OCI-LY7 (cell line): ENCODE data around the gene ZGPAT.

Experiments used
- EZH2phosphoT487 ChIP-seq: fragments of 200-600 bp; sonication (generic); IDR thresholded peaks from 2 replicates; pipeline ENCODE4 v1.6.1; 2018; ENCODE audit warnings: low read depth, borderline replicate concordance, mild to moderate bottlenecking, mixed run types, antibody characterized with exemption, low read length, moderate library complexity, mixed read lengths
- TF ChIP-seq, protein P1 (sequence below): fragments of 200-600 bp; sonication (generic); conservative IDR thresholded peaks from 2 replicates; pipeline ENCODE4 v1.5.1; 2014; ENCODE audit warnings: mild to moderate bottlenecking, antibody characterized with exemption, low read length, moderate library complexity, mixed read lengths

GRCh38 chr20:63759377-63759901, 51.6 kb downstream of the ZGPAT start:
- TF ChIP-seq, protein P1, sequence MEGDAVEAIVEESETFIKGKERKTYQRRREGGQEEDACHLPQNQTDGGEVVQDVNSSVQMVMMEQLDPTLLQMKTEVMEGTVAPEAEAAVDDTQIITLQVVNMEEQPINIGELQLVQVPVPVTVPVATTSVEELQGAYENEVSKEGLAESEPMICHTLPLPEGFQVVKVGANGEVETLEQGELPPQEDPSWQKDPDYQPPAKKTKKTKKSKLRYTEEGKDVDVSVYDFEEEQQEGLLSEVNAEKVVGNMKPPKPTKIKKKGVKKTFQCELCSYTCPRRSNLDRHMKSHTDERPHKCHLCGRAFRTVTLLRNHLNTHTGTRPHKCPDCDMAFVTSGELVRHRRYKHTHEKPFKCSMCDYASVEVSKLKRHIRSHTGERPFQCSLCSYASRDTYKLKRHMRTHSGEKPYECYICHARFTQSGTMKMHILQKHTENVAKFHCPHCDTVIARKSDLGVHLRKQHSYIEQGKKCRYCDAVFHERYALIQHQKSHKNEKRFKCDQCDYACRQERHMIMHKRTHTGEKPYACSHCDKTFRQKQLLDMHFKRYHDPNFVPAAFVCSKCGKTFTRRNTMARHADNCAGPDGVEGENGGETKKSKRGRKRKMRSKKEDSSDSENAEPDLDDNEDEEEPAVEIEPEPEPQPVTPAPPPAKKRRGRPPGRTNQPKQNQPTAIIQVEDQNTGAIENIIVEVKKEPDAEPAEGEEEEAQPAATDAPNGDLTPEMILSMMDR: no peak
- TF ChIP-seq EZH2phosphoT487: no peak
